Testis (tissue), 2 donors: Measurements from ENCODE around the gene NUP88.

ENCODE experiments used
- POLR2A ChIP-seq: fragments of 450-650 bp; IDR thresholded peaks from one replicate; pipeline ENCODE4 v1.6.1; 2017; ENCODE audit warnings: antibody characterized with exemption, mild to moderate bottlenecking, moderate library complexity
- TF ChIP-seq, protein P1 (sequence below), 3 experiments: fragments of 450-650 bp in 2 of 3; fragments of 200-600 bp in 1 of 3; sonication (generic) in 1 of 3; IDR thresholded peaks; one replicate each; pipeline ENCODE4 v1.5.1; 2016 to 2019; ENCODE audit warnings: antibody characterized with exemption in 3 of 3, mild to moderate bottlenecking in 2 of 3, moderate library complexity in 1 of 3

DNA sequence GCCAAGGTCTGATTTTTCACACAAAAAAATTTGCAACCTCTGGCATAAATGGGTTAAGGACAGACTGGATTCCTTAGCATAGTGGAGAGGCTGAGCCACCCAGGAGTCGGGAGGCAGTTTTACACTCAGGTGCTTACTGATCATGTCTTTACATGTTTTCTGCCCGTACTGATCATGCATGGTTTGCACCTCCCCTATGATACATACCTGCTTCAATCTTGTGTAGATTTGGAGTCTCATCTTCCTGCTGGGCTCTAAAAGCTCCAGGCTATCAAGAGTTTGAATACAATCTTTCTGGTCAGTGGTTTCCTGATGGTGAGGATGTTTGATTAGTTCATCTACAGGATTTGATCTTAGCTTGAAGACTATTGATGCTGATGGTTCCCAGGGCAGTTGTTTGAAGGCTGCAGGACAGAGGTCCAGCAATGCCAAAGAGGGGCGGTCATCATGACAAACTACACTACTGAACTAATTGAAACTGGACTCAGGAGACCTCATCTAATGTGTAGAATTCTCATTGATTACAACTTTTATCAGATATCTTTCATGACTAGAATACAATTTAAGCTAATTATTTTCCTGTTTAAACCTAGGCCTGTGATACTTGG, 12.6 kb upstream of the NUP88 start:
- TF ChIP-seq, protein P1, sequence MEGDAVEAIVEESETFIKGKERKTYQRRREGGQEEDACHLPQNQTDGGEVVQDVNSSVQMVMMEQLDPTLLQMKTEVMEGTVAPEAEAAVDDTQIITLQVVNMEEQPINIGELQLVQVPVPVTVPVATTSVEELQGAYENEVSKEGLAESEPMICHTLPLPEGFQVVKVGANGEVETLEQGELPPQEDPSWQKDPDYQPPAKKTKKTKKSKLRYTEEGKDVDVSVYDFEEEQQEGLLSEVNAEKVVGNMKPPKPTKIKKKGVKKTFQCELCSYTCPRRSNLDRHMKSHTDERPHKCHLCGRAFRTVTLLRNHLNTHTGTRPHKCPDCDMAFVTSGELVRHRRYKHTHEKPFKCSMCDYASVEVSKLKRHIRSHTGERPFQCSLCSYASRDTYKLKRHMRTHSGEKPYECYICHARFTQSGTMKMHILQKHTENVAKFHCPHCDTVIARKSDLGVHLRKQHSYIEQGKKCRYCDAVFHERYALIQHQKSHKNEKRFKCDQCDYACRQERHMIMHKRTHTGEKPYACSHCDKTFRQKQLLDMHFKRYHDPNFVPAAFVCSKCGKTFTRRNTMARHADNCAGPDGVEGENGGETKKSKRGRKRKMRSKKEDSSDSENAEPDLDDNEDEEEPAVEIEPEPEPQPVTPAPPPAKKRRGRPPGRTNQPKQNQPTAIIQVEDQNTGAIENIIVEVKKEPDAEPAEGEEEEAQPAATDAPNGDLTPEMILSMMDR (IDR thresholded peaks at IDR 0.05): no peak
- TF ChIP-seq POLR2A: no peak
